ENCODE measurements around the gene MUC6. TPM values are rescaled to one million over a fixed set of nuclear protein-coding genes. Genes with fewer than 3 reads are reported as not detected.
A peak's percentile ranks its signal among the peaks of the same experiment; 100 is the strongest.

The MUC6 gene
- total and polyA plus RNA-seq, 8 donors, result 0.34 to 1.0 (median 0.56) TPM; not detected in 2

DNA sequence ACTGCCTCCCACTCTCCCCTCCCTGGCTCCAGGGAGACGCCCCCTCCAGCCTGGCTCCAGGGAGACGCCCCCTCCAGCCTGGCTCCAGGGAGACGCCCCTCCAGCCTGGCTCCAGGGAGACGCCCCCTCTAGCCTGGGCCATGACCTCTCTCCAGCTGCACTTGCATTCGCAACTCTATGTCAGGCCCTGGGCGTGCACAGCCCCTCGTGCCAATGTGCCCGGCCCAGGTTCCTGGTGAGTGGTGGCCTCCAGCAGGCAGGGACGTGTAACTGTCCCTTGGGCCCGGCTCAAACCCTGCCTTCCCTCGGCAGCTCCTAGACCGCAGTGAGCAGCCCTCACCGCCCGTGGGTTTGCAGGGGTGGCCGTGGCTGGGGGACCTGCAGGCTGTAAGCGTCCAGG lies 6.9 kb downstream of the MUC6 start:
- no peaks in the 10 kb centered on the region for H3K9me3 ChIP-seq
- no peaks in the 10 kb centered on the region for H3K36me3 ChIP-seq
- TF ChIP-seq, protein P1, sequence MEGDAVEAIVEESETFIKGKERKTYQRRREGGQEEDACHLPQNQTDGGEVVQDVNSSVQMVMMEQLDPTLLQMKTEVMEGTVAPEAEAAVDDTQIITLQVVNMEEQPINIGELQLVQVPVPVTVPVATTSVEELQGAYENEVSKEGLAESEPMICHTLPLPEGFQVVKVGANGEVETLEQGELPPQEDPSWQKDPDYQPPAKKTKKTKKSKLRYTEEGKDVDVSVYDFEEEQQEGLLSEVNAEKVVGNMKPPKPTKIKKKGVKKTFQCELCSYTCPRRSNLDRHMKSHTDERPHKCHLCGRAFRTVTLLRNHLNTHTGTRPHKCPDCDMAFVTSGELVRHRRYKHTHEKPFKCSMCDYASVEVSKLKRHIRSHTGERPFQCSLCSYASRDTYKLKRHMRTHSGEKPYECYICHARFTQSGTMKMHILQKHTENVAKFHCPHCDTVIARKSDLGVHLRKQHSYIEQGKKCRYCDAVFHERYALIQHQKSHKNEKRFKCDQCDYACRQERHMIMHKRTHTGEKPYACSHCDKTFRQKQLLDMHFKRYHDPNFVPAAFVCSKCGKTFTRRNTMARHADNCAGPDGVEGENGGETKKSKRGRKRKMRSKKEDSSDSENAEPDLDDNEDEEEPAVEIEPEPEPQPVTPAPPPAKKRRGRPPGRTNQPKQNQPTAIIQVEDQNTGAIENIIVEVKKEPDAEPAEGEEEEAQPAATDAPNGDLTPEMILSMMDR (IDR thresholded peaks at IDR 0.05), result no peak
- peaks cover 0 to 34% of the 10 kb centered on the region in 2 donors for H3K27me3 ChIP-seq
- no peak for DNase-seq
- H3K27ac ChIP-seq, result no peak overlapping the region
- no peak for ATAC-seq
- H3K4me1 ChIP-seq, result no peaks in the 10 kb centered on the region
- intact Hi-C loops (cut with DNase I), result no loop called here
- H3K4me3 ChIP-seq, result no peak overlapping the region

DNA sequence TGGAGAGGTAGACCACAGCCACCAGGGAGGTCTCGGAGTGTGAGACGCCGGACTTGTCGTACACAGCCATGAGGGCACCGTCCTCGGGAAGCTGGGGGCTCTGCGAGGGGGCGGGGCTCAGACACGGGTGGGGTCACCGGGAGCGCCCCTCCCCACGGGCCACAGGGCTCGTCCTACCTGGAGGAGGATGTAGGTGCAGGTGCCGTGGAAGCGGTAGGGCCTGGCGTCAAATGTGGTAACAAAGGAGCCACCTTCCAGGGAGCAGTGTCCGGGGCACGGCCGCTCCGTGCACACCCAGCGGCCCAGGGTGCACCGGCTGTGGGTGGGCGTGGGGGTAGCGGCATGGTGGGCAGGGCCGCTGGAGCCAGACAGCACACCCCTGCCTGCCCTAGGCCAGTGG lies 7.5 kb downstream of the MUC6 start:
- Histone ChIP-seq H3K36me3 (no peaks in the 10 kb centered on the region), H3K27ac (no peak overlapping the region), H3K9me3 (no peaks in the 10 kb centered on the region), H3K27me3 (peaks cover 0 to 28% of the 10 kb centered on the region in 2 donors), H3K4me3 (no peak overlapping the region), H3K4me1 (no peaks in the 10 kb centered on the region)
- DNase-seq (no peak), ATAC-seq (no peak)
- TF ChIP-seq, protein P1 (IDR thresholded peaks at IDR 0.05), result no peak
- intact Hi-C loops (cut with DNase I), result no loop called here

DNA sequence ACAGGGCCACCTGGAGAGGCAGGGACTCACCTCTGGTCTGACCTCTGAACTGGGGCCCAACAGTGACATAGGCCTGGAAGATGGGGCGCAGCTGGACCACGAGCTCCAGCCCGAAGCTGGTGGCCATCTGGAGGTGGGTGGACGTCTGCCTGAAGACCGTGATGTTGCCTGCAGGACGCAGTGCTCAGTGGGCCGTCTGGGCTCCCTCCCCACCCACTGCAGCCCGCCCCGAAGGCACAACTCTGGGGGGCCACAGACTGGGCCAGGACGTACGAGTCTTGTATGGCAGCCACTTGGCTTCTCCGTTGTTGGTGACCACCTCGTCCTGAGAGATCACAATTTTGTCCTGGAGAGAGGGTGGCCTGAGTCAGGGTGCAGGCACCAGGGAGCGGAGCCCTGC lies 7.9 kb downstream of the MUC6 start:
- Histone ChIP-seq H3K4me1 (no peaks in the 10 kb centered on the region), H3K27ac (no peak overlapping the region), H3K4me3 (no peak overlapping the region), H3K36me3 (no peaks in the 10 kb centered on the region), H3K27me3 (peaks cover 0 to 27% of the 10 kb centered on the region in 2 donors), H3K9me3 (no peaks in the 10 kb centered on the region)
- no peak for ATAC-seq
- TF ChIP-seq, protein P1 (IDR thresholded peaks at IDR 0.05), result no peak
- intact Hi-C loops (cut with DNase I), result no loop called here
- DNase-seq, result no peak

DNA sequence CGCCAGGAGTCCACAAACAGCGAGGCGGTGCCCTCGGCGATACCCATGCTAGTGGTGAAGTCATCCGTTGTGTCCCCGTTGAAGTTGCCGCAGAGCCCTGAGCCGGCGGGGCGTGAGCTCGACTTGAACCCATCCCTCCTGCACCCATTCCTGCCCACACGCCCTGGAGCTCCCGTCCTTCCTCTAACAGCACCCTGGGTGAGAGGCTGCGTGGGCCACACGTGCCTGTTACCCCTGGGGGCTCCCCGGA lies 8.3 kb downstream of the MUC6 start:
- intact Hi-C loops (cut with DNase I), result no loop called here
- H3K9me3 ChIP-seq, result no peaks in the 10 kb centered on the region
- peak in 1 of 4 donors; percentile 74 for DNase-seq
- no peak overlapping the region for H3K27ac ChIP-seq
- TF ChIP-seq, protein P1 (IDR thresholded peaks at IDR 0.05), result no peak
- H3K4me3 ChIP-seq, result no peak overlapping the region
- ATAC-seq, result no peak
- peaks cover 0 to 27% of the 10 kb centered on the region in 2 donors for H3K27me3 ChIP-seq
- H3K4me1 ChIP-seq, result no peaks in the 10 kb centered on the region
- no peaks in the 10 kb centered on the region for H3K36me3 ChIP-seq

DNA sequence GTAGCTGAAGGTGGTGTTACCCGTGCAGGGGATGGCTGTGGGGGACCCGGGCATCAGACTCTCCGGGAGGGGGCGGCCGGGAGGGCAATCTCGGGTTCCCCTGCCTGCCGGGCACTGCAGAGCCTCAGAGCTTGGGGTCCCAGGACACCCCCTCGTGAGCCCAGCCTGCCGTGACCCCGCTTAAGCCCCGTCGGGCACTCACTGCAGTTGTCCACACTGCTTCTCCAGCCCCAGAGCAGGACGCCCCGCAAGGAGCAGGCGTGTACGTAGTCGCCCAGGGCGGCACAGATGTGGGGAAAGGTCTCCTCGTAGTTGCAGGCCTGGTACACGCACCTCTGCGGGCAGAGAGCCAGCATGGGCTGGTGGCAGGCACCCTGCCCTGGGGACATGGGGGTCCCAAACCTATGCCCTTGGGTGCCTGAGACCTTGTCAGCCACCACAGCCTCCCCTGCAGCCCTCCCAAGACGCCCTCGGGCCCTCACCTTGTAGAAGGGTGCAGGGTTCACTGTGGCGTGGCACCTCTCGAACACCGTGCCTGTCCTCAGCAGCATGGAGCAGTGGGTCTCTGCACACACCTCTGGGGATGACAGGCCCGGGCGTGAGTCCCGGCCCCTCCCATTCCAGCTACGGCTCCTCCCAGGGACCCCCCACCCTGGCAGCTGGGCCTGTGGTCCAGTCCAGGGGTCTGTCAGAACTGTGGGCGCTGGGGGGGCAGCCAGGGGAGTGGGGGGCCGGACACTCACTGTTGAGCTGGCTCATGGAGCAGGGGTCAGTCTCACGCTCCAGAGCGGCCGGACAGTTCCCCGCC lies 8.8 kb downstream of the MUC6 start:
- Histone ChIP-seq H3K4me3 (no peak overlapping the region), H3K9me3 (no peaks in the 10 kb centered on the region), H3K36me3 (no peaks in the 10 kb centered on the region), H3K4me1 (no peaks in the 10 kb centered on the region), H3K27me3 (peaks cover 0 to 27% of the 10 kb centered on the region in 2 donors), H3K27ac (no peak overlapping the region)
- no peak for ATAC-seq
- peak in 1 of 4 donors; percentile 79 for DNase-seq
- intact Hi-C loops (cut with DNase I), result no loop called here
- TF ChIP-seq, protein P1 (IDR thresholded peaks at IDR 0.05), result no peak
